Measurements from ENCODE around the gene LSM6.
A peak's percentile ranks its signal among the peaks of the same experiment; 100 is the strongest.

The LSM6 gene

GRCh38 chr4:146175541-146176453, at the start of gene LSM6:
Gene LSM6 (plus strand): TSS chr4:146175718. CDS start chr4:146182922, 7,204 bp downstream.
- DNase-seq, result peak; percentile 89

- DNase-seq, result peak; percentile 73
Observed at GRCh38 chr4:146132445-146132844, 43.1 kb upstream of the LSM6 start.

GRCh38 chr4:146134761-146135445, 40.6 kb upstream of the LSM6 start:
- no peak for DNase-seq

GRCh38 chr4:146135941-146136340, 39.6 kb upstream of the LSM6 start:
- no peak for DNase-seq

GRCh38 chr4:146142768-146143167, 32.8 kb upstream of the LSM6 start:
- DNase-seq, result no peak

GRCh38 chr4:146143888-146144287, 31.6 kb upstream of the LSM6 start:
- no peak for DNase-seq

GRCh38 chr4:146146918-146147317, 28.6 kb upstream of the LSM6 start:
- no peak for DNase-seq

GRCh38 chr4:146148021-146148420, 27.5 kb upstream of the LSM6 start:
- no peak for DNase-seq

- no peak for DNase-seq
Observed at GRCh38 chr4:146154057-146154456, 21.5 kb upstream of the LSM6 start.

GRCh38 chr4:146155152-146155724, 20.3 kb upstream of the LSM6 start:
- DNase-seq, result no peak

GRCh38 chr4:146158036-146158745, 17.3 kb upstream of the LSM6 start:
- no peak for DNase-seq

GRCh38 chr4:146159384-146160058, 16.0 kb upstream of the LSM6 start:
- no peak for DNase-seq

GRCh38 chr4:146161243-146161642, 14.3 kb upstream of the LSM6 start:
- no peak for DNase-seq

GRCh38 chr4:146165221-146165620, 10.3 kb upstream of the LSM6 start:
- DNase-seq, result no peak

- DNase-seq, result no peak
Observed at GRCh38 chr4:146165840-146166239, 9.7 kb upstream of the LSM6 start.

- no peak for DNase-seq
Observed at GRCh38 chr4:146170149-146170548, 5.4 kb upstream of the LSM6 start.

- DNase-seq, result no peak
Observed at GRCh38 chr4:146176891-146177290, 1.4 kb downstream of the LSM6 start.

- no peak for DNase-seq
Observed at GRCh38 chr4:146178126-146178525, 2.6 kb downstream of the LSM6 start.

GRCh38 chr4:146179784-146180370, 4.4 kb downstream of the LSM6 start:
- DNase-seq, result no peak

GRCh38 chr4:146182443-146182842, 6.9 kb downstream of the LSM6 start:
- no peak for DNase-seq

- DNase-seq, result no peak
Observed at GRCh38 chr4:146183209-146183608, 7.7 kb downstream of the LSM6 start.

- DNase-seq, result no peak
Observed at GRCh38 chr4:146186041-146186440, 10.5 kb downstream of the LSM6 start.
